ENCODE data around the gene MORN3. TPM values are rescaled to one million over a fixed set of nuclear protein-coding genes. Genes with fewer than 3 reads are reported as not detected.

MORN3 gene
- total and polyA plus RNA-seq, 10 of the 15 experiments (the other 5 are each of a cell fraction or from before 2014, with no cell fraction given): 0.08 to 0.34 (median 0.17) TPM

DNA sequence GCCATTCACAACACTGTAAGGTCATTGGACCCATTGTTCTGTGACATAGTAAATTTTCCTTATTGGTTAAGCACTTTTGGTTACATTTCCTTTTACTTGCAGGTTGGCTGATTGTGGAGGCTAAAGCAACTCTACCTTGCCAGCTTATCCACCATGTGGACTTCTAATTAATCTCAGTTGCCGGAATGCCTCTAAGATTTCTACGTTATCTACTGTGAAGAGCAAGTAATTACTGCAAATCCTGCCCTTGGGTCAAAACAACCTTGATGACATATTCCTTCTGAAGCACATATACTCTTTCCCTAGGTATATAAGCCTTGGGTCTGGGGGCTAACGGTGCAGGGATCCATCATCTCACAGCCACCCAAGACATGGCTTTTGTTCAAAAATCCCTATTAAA is 19.5 kb upstream of the MORN3 start:
- no peak for ATAC-seq
- no peaks in the 10 kb centered on the region for H3K36me3 ChIP-seq (ENCODE audit: control insufficient read depth in 2 of 2, insufficient read depth in 2 of 2, low read length in 1 of 2)
- no peak overlapping the region for H3K27ac ChIP-seq (ENCODE audit: control insufficient read depth, insufficient read depth)
- no peak overlapping the region for H3K9ac ChIP-seq (ENCODE audit: control insufficient read depth, insufficient read depth, low read length)
- DNase-seq (ENCODE audit: low read depth, low spot score): no peak
- H4K20me1 ChIP-seq (ENCODE audit: control insufficient read depth, insufficient read depth): no peaks in the 10 kb centered on the region
- WGBS (ENCODE audit: insufficient coverage, insufficient replicate concordance, low lambda C conversion rate, missing lambda C conversion rate): 94% methylated on average over 3 of the region's 3 CpGs
- in situ Hi-C loops (cut with MboI) (no loop called here), intact Hi-C loops (cut with micrococcal nuclease; ENCODE audit: unreplicated experiment) (loop anchor here (5.0 kb wide), 1 partner anchor 198 kb away; the partner anchor contains the start of gene PSMD9)
- no peaks in the 10 kb centered on the region for H3K9me3 ChIP-seq (replicated peaks; ENCODE audit: control insufficient read depth, insufficient read depth, low read length)
- H3K27me3 ChIP-seq (replicated peaks in 1 of 2; ENCODE audit: control insufficient read depth in 2 of 2, insufficient read depth in 2 of 2, low read length in 1 of 2): no peaks in the 10 kb centered on the region
- FAIRE-seq: no peak
- CTCF ChIA-PET: interaction anchor here (2.2 to 6.7 kb wide), 2 partner anchors 83 to 106 kb away, joined by 4 to 44 read pairs; partner anchors contain the start of gene RHOF
- H3K4me2 ChIP-seq (ENCODE audit: control insufficient read depth, insufficient read depth): no peak overlapping the region
- no peak overlapping the region for H2AFZ ChIP-seq (ENCODE audit: control insufficient read depth, low read depth, low read length)
- H3K4me1 ChIP-seq (ENCODE audit: control insufficient read depth, insufficient read depth, low read length): no peaks in the 10 kb centered on the region; the same call in 1 of the 2 replicates
- TF ChIP-seq, protein P1, sequence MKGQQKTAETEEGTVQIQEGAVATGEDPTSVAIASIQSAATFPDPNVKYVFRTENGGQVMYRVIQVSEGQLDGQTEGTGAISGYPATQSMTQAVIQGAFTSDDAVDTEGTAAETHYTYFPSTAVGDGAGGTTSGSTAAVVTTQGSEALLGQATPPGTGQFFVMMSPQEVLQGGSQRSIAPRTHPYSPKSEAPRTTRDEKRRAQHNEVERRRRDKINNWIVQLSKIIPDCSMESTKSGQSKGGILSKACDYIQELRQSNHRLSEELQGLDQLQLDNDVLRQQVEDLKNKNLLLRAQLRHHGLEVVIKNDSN (IDR thresholded peaks at IDR 0.05; ENCODE audit: borderline replicate concordance, extremely low read length, insufficient read depth, low read depth, low read length): no peak
- TF ChIP-seq, protein P2, sequence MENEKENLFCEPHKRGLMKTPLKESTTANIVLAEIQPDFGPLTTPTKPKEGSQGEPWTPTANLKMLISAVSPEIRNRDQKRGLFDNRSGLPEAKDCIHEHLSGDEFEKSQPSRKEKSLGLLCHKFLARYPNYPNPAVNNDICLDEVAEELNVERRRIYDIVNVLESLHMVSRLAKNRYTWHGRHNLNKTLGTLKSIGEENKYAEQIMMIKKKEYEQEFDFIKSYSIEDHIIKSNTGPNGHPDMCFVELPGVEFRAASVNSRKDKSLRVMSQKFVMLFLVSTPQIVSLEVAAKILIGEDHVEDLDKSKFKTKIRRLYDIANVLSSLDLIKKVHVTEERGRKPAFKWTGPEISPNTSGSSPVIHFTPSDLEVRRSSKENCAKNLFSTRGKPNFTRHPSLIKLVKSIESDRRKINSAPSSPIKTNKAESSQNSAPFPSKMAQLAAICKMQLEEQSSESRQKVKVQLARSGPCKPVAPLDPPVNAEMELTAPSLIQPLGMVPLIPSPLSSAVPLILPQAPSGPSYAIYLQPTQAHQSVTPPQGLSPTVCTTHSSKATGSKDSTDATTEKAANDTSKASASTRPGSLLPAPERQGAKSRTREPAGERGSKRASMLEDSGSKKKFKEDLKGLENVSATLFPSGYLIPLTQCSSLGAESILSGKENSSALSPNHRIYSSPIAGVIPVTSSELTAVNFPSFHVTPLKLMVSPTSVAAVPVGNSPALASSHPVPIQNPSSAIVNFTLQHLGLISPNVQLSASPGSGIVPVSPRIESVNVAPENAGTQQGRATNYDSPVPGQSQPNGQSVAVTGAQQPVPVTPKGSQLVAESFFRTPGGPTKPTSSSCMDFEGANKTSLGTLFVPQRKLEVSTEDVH (IDR thresholded peaks at IDR 0.05; ENCODE audit: low read depth, partially characterized antibody): no peak
- TF ChIP-seq POU2F2 (IDR thresholded peaks at IDR 0.05; ENCODE audit: borderline replicate concordance, low read depth, low read length): no peak
- no peak for TF ChIP-seq LARP7 (IDR thresholded peaks at IDR 0.05)
- TF ChIP-seq CBFB (IDR thresholded peaks at IDR 0.05; ENCODE audit: low read depth): no peak
- TF ChIP-seq, protein P3, sequence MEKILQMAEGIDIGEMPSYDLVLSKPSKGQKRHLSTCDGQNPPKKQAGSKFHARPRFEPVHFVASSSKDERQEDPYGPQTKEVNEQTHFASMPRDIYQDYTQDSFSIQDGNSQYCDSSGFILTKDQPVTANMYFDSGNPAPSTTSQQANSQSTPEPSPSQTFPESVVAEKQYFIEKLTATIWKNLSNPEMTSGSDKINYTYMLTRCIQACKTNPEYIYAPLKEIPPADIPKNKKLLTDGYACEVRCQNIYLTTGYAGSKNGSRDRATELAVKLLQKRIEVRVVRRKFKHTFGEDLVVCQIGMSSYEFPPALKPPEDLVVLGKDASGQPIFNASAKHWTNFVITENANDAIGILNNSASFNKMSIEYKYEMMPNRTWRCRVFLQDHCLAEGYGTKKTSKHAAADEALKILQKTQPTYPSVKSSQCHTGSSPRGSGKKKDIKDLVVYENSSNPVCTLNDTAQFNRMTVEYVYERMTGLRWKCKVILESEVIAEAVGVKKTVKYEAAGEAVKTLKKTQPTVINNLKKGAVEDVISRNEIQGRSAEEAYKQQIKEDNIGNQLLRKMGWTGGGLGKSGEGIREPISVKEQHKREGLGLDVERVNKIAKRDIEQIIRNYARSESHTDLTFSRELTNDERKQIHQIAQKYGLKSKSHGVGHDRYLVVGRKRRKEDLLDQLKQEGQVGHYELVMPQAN (conservative IDR thresholded peaks at IDR 0.05): no peak
- TF ChIP-seq, protein P4, sequence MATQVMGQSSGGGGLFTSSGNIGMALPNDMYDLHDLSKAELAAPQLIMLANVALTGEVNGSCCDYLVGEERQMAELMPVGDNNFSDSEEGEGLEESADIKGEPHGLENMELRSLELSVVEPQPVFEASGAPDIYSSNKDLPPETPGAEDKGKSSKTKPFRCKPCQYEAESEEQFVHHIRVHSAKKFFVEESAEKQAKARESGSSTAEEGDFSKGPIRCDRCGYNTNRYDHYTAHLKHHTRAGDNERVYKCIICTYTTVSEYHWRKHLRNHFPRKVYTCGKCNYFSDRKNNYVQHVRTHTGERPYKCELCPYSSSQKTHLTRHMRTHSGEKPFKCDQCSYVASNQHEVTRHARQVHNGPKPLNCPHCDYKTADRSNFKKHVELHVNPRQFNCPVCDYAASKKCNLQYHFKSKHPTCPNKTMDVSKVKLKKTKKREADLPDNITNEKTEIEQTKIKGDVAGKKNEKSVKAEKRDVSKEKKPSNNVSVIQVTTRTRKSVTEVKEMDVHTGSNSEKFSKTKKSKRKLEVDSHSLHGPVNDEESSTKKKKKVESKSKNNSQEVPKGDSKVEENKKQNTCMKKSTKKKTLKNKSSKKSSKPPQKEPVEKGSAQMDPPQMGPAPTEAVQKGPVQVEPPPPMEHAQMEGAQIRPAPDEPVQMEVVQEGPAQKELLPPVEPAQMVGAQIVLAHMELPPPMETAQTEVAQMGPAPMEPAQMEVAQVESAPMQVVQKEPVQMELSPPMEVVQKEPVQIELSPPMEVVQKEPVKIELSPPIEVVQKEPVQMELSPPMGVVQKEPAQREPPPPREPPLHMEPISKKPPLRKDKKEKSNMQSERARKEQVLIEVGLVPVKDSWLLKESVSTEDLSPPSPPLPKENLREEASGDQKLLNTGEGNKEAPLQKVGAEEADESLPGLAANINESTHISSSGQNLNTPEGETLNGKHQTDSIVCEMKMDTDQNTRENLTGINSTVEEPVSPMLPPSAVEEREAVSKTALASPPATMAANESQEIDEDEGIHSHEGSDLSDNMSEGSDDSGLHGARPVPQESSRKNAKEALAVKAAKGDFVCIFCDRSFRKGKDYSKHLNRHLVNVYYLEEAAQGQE (IDR thresholded peaks at IDR 0.05; ENCODE audit: low read depth, low read length): no peak
- no peak for TF ChIP-seq WRNIP1 (IDR thresholded peaks at IDR 0.05; ENCODE audit: borderline replicate concordance, low read depth, low read length)
- TF ChIP-seq MTA2 (IDR thresholded peaks at IDR 0.05; ENCODE audit: low read depth): no peak
- TF ChIP-seq ZSCAN29 (IDR thresholded peaks at IDR 0.05): no peak
- no peaks in the 10 kb centered on the region for H3K79me2 ChIP-seq (ENCODE audit: control insufficient read depth, insufficient read depth, low read length)
- POLR2A ChIA-PET: no interaction called here
- RAD21 ChIA-PET (ENCODE audit: unreplicated experiment): interaction anchor here (0.7 to 1.3 kb wide), 2 partner anchors 103 to 105 kb away, joined by 3 read pairs; no protein-coding TSS in a partner anchor
- no peak overlapping the region for H3K4me3 ChIP-seq
- no TSS peak for BruUV-seq (replicated peaks)
- SMC1A ChIA-PET (ENCODE audit: uncharacterized antibody, unreplicated experiment): interaction anchor here (2.3 kb wide), 1 partner anchor 105 kb away, joined by 9 read pairs; the partner anchor contains the start of gene RHOF
